HG03378 (cell line): ENCODE results near the gene BNIP1.
"Not testable (repeated sequence)": the region's sequence is repeated elsewhere in the genome, so short reads cannot be mapped to it uniquely, and the experiment has no call there.

Experiments
- ATAC-seq: cut with Tn5 transposase; IDR thresholded peaks from one replicate; pipeline ENCODE4 v1.9.1; 2021; ENCODE audit warnings: mild to moderate bottlenecking, moderate library complexity; ENCODE audit not compliant: unreplicated experiment

Gene BNIP1, protein sequence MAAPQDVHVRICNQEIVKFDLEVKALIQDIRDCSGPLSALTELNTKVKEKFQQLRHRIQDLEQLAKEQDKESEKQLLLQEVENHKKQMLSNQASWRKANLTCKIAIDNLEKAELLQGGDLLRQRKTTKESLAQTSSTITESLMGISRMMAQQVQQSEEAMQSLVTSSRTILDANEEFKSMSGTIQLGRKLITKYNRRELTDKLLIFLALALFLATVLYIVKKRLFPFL

DNA sequence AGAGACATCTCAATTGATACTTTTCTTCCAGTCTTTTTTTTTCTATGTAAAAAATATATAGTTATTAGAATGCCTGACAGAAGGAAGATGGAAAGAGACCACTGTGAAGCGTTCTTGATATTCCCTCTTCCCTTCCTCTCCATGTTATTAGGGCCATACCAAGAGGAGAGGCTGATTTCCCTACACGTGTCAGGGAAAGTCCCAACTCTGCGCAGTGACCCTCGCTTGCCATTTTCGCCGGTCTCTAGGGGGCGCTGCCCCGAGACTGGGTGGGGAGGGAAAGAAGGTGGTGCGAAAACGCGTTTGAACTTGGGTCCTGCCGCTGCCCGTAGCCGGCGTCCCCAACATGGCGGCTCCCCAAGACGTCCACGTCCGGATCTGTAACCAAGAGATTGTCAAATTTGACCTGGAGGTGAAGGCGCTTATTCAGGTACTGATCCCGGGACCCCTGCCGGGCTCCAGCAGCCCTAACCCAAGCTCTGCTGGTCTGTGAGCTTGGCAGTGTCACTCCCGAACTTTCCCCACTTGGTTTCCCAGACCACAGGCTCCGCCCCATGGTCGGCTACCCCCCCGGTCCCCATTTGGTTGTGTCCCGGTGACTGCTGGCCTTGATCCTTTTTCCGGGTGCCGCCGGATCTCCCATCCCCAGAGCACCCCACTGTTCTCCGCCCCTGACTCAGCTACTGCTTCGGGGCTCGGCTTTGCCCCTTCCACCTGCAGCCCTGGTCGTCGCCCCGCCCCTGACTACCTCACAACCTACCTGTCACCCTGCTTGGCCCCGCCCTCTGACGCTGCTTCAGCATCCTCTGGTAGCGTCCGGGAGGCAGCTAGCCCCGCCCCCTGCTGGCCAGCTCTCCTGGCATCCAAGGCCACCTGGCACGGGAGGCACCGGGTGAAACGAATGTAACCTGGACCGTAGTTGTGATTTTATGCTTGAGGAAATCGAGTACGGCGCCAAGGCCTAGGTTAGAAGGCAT is at the start of gene BNIP1:
BNIP1 (plus strand) TSS at position 332 of the 977 bp plus-strand sequence; CDS start at position 347, 15 bp downstream.
- peak; percentile 79 for ATAC-seq

DNA sequence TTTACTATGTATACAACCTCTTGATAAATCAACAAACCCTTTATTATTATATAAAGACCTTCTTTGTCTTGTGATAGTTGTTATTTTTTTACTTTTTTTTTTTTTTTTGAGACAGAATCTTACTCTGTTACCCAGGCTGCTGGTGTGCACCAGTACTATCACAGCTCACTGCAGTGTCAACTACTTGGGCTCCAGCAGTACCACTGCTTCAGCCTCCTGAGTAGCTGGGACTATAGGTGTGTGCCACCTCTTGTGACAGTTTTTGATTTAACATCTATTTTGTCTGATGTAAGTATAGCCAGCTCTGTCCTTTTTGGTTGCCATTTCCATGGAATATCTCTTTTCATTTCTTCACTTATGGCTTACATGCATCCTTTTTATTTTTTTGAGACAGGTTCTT is 45.5 kb upstream of the BNIP1 start:
- no peak for ATAC-seq

DNA sequence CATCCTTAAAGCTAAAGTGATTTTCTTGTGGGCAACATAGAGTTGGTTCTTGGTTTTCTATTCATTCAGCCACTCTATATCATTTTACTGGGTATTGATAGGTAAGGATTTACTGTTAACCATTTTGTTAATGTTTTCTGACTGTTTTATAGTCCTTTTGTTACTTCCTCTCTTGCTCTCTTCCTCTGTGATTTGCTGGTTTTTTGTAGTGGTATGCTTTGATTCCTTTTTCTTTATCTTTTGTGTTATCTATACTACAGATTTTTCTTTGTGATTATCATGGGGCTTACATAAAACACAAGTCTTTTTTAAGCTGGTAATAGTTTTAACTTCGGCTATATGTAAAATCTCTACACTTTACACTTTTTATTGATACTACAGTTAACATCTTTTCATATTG is 44.9 kb upstream of the BNIP1 start:
- ATAC-seq = no peak

DNA sequence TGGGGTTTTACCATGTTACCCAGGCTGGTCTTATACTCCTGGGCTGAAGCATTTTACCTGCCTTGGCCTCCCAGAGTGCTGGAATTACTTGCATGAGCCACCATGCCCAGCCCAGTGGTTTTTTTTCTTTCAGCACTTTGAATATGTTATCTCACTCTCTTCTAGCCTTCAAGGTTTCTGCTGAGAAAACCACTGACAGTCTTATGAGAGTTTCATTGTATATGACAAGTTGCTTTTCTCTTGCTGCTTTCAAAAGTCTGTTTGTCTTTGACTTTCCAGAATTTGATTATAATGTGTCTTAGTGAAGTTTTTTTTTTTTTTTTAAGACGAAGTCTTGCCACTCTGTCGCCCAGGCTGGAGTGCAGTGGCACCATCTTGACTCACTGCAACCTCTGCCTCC is 43.1 kb upstream of the BNIP1 start:
- no peak for ATAC-seq

DNA sequence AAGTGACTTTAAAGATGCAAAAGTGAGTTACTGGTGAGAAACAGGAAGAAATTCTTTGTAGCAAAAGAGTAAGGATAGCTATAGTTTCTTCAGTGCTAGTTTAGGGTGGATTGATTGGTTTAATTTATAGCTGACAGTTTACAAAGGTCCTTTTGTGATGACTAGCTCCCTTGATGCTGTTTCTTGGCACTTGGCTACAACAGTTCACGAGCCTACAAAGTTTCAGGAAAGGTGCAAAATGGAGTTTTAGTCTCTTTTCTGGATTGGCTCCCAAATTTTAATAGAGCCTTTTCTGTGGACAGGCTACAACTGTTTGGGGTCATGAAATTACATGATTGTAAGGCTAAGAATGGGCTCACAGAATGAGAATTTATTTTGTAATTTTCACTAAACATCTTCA is 40.9 kb upstream of the BNIP1 start:
- ATAC-seq = no peak

DNA sequence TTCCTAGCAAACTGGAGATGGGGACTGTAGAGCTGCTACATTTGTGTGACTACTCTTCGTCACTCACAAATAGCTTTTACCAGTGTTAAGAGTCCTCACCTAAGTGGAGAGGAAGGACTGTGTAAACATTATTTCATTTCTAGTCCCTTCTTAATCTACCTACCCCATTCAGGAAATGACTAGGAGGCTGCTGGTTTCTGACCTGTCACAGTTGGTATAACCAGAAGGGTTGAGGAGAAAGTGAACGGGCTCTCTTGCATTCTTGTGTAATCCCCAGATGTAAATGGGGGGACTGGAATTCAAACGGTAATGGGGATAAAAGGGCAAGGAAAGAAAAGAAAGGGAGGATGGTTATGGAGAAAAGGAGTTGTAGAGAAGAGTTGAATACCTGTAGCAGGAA is 35.4 kb upstream of the BNIP1 start:
- no peak for ATAC-seq

DNA sequence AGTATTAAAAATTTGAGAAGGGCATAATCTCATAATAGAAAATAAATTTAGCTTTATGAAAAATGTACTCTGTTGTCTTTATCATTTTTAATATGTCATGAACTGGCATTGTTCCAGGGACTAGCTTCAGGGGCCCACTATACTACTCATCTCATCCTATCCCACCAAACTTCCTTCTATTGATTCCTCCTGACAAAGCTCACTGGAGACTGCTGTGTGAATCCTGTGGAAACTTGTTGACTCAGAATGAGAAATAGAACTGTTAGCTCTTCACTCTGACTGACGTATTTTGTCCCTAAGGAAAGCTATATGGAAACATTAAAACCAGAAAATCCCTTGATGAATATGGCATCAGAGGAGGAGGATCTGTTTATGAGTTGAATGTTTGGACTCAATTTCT is 29.8 kb upstream of the BNIP1 start:
- no peak for ATAC-seq

DNA sequence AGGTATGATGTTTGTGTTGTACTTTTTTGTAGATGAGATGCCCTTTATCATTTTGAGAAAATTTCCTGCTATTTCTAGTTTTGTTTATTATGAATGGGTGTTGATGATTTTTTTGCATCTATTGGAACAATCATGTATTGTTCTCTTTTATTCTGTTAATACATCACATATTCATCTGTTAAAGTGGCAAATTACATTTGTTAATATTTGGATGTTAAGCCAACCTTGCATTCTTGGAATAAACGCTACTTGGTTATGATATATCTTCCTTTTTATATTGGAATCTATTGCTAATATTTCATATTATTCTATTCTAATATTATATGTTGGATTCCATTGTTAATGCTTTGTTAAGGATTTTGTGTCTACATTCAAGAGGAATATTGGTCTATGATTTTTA is 24.6 kb upstream of the BNIP1 start:
- ATAC-seq = no peak

DNA sequence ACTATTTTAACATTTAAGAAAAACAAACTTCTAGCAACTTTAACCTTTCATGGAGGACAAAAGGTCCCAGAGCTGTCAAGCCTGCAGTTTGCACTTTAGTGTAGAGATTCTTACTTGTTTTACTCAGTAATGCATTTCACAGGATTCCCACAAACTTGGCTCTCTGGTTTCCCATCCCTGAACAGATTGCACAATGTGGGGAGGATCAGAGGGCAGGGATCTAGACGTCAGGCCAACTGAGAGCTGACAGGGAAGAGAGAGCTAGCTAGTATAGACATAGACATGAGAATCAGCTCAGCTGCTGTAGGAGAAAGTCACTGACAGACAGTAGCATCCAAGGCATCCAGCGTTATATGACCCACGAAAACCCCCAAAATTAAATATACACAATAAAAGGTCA is 20.9 kb upstream of the BNIP1 start:
- ATAC-seq = no peak

DNA sequence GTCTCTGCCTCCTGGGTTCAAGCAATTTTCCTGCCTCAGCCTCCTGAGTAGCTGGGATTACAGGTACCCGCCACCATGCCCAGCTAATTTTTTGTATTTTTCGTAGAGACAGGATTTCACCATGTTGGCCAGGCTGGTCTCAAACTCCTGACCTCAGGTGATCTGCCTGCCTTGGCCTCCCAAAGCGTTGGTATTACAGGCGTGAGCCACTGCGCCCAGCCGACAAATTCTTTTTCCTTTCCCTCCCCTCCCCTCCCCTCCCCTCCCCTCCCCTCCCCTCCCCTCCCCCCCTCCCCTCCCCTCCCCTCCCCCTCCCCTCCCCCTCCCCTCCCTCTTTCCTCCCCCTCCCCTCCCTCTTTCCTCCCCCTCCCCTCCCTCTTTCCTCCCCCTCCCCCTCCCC is 12.2 kb upstream of the BNIP1 start:
- not testable (repeated sequence) for ATAC-seq

DNA sequence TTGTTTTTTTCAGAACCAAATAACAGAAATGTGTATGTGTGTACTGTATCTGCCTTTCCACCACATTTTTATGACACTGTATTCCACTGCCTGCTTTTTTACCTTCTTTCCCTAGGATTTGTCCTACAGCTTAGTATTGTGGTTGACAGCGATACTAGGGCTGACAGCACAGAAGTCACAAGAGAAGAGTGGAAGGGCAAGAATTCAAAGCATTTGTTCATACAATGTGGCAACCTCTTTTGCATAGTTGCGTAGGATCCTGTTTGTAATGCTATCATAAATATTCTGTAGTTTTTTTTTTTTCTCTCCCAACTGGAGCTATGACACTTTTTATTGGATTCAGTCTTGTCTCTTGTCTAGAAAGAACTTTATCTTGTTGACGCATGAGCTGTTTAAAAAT is 5.6 kb upstream of the BNIP1 start:
- ATAC-seq = no peak

DNA sequence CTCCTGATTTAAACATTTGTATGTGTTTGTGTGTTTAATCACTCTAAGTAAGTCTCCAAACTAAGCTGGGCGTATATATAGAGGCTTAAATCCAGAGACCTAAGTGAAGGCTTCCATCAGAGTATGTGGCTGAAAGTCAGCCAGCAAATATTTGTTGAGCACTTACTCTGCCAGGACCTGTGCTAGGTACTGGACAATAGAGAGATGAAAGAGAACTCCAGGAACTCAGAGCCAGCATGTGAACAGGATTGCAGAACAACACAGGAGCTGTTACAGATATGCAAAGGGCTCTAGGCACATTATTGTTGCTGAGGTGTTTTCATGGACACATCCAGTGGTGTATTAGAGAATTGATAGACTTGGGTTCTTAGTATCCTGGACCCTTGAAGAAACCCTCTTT is 4.7 kb upstream of the BNIP1 start:
- ATAC-seq = no peak

DNA sequence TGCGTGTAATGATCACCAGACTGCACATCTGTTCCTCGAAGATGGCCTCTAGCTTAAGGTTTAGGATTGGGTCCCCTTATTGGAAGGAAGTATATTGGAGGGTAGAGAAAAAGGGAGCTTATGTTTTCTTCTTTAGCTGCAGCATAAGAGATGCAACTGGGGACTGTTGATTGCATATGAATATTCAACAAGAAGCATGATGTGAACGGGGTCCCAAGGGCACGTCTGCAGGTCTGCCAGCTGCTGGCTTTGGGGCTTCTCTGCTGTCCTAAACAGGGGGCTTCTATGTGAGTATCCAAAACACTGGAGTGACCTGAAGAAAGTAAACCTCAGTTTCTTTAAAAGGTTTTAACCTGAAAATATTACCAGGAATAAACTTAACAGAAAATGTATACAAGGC is 3.6 kb upstream of the BNIP1 start:
- no peak for ATAC-seq

DNA sequence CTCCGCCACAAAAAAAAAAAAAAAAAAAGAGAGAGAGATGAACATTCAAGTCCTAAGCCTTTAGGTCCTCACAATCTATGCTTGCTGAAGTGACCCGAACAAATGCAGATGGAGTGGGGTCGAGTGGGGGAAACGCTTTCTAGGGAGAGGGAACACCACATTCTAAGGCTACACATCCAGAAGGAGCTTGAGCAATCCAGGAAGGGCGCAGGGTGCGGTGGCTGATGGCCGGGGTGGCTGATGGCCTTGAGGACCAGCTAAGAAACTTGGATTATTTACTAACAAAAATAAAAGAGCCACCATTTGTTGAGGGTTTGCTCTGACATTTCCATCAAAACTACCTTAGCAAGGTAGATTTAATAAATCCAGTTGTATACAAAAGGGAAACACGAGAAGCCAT is 764 bp upstream of the BNIP1 start:
- no peak for ATAC-seq

DNA sequence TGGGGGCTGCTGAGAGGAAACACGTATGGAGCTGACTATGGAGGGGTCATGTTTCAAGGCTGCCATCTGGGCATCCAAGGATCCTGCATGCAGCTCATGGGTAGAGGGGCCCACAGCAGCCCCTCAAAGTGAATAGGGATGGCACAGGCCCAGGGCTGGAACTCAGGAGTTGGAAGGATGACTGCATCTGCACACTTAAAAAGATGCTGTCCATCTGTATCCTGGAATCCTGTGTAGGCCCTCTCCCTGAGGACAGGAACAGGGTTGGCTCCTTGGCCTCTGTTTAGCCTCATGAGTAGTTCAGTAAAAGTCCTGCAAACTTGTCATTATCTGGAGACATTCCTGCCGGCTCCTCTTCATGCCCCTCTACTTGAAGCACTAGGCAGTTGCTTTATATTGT is 4.0 kb downstream of the BNIP1 start:
- no peak for ATAC-seq

DNA sequence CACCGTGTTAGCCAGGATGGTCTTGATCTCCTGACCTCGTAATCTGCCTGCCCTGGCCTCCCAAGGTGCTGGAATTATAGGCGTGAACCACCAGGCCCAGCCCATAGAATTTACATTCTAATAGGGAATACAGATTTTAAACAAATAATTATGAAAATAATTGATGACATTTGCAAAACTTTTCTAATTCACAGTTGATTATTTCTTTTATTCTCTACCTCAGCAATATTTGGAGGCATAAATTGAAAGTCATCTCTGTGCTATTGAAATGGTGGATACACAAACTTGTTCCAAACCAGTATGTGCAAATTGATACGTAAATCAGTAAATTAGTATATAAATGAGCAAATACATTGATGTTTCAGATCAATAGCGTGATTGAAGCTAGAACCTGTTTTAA is 8.2 kb downstream of the BNIP1 start:
- no peak for ATAC-seq

DNA sequence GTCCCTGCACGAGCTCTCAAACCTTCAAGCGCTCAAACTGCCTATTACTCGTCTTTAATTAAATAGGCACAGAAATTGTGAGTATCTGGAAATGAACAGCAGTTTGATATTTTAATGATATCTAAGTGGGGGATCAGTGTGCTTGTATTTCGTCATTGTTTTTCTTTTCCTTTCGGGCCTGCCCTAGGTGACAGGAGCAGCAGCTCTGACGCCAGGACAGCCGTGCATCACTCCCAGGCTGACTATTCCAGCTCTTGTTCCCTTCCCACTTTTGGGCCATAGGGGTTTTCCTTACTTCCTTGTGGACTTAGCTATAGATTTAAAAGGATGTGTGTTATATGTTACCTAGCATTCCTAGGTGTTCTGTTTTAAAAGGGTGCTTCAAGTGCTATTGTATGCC is 9.5 kb downstream of the BNIP1 start:
- no peak for ATAC-seq

DNA sequence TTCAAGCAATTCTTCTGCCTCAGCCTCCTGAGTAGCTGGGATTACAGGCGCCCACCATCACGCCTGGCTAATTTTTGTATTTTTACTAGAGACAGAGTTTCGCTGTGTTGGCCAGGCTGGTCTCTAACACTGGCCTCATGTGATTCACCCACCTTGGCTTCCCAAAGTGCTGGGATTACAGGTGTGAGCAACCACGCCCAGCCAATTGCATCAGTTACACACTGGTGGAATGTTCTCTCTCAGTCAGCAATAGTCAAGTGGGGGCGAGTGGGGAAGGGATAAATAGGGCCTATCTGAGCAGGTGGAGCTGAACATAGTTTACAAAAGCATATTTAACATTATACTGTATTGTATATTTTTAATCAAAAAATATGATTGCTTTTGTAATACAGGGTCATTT is 10.3 kb downstream of the BNIP1 start:
- ATAC-seq = not testable (repeated sequence)

DNA sequence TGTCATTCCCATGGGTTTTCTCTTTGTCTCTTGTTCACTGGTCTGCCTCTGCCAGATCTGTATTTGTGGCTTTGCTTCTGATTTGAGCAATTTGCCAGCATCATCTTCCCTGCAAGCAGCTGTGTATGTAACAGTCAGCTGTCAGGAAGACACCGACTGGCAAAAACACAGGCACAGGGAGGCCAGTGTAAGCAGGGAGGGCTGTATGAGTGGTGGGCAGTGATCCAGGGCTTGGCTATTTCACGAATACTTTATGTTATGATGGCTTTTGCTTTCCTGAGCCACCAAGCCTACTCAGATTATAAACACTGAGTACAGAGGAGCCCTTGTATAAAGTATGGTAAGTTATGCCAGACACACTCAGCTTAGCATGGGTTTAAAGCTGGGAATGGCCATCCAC is 11.6 kb downstream of the BNIP1 start:
- no peak for ATAC-seq

DNA sequence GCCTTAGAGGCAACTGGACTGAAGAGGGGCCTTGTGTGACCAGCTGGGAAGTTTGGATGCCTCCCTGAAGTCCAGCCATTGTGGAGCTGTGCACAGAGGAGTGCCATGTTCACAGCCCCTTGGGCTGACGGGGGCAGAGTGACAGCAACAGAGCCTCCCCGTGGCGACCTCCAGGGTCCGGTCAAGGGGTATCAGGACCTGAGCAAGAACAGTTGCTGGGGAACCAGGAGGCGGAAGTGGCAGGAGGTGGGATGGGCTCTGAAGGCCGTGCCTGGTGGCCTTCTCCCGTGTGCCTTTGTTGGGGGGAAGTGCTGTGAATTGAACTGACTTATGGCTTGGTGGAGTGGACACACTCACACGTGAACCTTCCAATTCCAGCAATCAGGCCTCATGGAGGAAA is 14.0 kb downstream of the BNIP1 start:
- no peak for ATAC-seq

DNA sequence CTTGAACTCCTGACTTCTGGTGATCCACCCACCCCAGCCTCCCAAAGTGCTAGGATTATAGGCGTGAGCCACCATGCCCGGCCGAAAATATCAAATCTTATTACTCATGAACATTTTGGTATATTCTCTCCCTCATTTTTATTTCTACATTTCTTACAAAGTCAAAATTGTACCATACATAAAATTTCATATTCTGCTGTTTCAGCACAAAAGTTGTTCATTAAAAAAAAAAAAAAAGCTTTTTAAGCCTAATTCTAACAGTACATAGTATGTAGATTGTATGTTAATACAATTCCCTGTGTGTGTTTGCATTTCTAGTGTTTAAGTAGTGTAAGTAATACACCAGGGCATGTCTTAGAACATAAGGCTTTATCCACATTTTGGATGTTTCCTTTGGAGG is 14.9 kb downstream of the BNIP1 start:
- no peak for ATAC-seq

DNA sequence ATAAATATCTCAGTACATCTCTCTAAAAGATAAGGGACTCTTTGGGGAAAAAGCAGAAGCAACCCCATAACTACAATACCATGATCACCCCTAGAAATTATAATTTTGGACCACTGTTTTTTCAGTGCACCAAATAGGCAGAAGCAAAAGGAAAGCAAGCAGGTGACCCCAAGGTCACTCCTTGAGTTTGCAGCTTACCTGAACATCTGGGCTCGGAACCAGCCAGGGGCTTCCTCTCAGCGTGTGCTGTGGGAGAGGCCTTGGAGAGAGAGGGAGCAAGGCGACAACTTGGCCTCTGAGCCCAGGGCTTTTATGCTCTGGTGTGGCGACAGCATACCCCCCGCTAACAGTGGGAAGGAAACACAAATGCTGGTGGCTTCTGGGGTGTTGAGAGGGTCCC is 16.8 kb downstream of the BNIP1 start:
- no peak for ATAC-seq
